GM15510 (cell line): ENCODE measurements around the gene CAPRIN2.
A peak's percentile ranks its signal among the peaks of the same experiment; 100 is the strongest.

ENCODE experiments used
- POLR2A ChIP-seq: IDR thresholded peaks from 3 replicates; pipeline ENCODE4 v1.6.1; 2011; ENCODE audit warnings: borderline replicate concordance; ENCODE audit not compliant: insufficient read length; ENCODE audit errors: extremely low read depth

Gene CAPRIN2

GRCh38 chr12:30754750-30755394 is at the start of gene CAPRIN2:
CAPRIN2 (minus strand) TSS chr12:30754951; CDS start chr12:30753520, 1,431 bp downstream.
- TF ChIP-seq POLR2A = peak; percentile 81

GRCh38 chr12:30797689-30798088 is 42.9 kb upstream of the CAPRIN2 start:
- TF ChIP-seq POLR2A = no peak

GRCh38 chr12:30796891-30797371 is 42.2 kb upstream of the CAPRIN2 start:
- no peak for TF ChIP-seq POLR2A

DNA sequence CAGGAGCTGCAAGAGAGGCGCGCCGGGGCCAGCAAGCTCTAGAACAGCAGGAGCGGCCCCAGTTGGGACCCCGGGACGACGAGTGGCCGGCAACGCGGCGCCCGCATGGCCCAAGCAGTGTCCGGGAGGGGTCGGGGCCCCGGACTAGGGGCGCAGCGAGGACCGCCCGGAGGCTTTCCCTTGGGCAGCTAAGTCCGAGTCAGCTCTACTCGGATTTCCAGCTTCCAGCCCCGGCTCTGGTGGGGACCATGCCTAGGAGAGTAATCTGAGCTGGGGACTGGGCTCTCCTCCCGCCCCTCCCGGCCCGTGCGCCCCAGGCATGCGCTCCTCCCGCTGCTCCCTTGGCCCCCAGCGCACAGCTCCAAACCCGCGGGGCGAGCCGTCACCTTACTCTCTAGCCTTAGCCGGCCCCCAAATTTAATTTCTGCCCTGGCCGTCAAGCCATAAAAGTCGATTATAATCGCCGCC is 41.6 kb upstream of the CAPRIN2 start:
- TF ChIP-seq POLR2A = no peak

DNA sequence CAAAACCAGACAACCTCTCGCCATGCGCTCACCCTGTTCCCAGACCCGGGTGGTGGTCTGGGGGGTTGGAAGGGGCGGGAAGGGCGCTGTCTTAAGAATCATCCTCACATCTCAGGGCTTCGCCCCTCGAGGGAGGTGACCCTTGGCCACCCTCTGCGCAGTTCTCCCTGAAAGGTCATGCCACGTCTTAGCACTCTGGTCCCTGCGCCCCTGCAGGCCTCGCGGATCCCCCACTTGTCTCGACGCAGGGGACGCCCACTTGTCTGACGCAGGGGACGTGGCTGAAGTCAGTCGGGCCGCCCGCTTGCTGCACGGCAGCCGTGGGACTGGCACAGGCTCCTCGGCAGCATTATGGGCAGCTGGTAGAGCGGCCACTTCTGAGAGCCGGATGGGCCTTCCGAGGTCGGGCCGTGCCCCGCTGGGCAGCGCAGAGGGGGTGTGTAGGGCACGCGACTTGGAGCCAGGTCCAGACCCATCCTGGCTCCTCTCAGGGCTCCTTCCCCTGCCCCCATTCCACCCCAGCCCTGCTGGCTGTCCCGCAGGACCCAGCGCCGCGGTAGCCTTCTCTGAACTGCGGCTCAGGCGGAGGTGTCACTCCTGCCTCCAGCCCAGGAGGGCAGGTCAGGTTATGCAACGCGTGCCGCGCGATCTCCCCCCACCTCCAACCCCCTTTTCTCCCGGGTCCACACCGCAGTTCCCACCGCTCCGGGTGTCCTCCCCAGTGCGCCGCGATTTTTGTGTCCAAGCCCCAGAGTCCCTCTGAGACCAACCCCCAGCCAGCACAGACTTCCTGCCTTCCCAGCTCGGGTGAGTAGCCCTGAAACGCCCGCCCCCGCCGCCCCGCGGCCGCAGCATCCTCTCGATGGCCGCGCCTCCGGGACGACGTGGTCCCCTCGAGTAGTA is 40.9 kb upstream of the CAPRIN2 start:
- TF ChIP-seq POLR2A = no peak

- TF ChIP-seq POLR2A = no peak
Observed at GRCh38 chr12:30794591-30795409, 40.0 kb upstream of the CAPRIN2 start.

- TF ChIP-seq POLR2A = no peak
Observed at GRCh38 chr12:30794020-30794419, 39.3 kb upstream of the CAPRIN2 start.

- TF ChIP-seq POLR2A = no peak
Observed at GRCh38 chr12:30792648-30793499, 38.1 kb upstream of the CAPRIN2 start.

DNA sequence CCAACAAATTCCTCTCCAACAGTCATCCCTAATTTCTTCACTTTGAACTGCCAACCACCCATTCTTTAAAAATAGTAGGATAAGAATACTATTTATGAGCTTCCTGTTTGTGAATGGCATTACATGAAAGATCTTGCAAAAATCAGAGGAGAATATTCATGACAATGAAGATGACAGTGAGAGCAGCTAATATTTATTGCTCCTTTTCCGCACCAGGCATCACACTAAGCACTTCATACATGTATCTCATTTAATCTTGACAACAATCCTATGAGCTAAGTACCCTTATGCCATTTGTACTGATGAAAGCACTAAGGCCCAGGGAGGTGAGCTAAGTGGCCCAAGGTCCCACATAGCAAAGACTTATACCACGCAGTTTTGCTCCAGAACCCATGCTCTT is 37.3 kb upstream of the CAPRIN2 start:
- no peak for TF ChIP-seq POLR2A

DNA sequence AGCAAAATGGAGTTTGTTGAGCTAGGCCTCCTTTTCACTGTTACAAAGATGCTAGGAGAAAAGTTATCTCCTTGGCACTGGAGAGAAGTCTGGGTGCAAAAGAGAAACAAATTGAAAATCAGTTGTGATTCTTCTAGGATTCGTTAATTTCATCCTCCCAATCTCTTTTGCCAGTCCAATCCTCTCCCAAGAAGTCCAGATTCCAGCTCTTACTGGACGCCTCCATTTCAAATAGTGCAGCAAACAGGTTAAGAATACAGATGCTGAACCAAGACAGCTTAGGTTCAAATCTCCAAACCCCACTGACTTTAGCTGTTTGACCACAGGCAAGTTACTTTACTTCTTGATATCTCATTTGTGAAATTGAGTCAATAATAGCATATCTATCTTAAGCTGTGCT is 34.0 kb upstream of the CAPRIN2 start:
- TF ChIP-seq POLR2A = no peak

DNA sequence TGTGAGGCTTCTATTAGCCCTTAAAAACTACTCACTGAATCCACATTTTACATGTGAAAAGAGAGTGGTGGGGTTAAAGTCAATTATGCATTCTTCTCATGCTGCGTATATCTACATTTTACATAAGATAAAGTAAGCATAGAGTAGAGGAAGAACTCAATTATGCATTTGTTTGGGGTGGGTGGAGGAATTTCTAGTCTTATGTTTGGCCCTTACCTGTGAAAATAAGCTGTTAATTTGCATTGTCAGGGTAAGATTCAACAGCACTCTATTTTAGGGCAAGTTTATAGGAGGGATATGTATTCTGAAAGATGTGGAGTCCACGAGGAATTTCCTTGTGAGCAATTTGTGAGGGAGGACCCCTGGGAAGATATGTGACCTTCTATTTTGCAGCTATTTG is 30.9 kb upstream of the CAPRIN2 start:
- TF ChIP-seq POLR2A = no peak

DNA sequence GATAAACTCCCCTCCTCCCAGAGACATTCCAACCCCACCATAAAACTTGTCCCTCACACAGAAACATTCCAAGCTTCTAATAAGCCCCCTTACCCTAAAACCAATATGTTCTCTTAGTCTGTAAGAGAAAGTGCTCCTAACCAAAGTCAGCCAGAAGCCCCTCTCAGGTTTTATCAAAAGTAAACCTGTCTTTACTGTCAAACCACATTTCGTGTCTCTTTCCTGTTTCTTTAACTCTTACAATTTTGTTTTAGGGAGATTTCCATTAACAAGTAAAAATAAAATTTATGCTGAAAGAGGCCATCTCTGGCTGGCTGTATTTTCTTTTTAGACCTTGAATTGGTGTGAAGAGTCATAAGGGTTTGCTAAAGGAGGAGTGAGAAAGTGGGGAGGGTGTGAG is 29.8 kb upstream of the CAPRIN2 start:
- TF ChIP-seq POLR2A = no peak

GRCh38 chr12:30783946-30784345 is 29.2 kb upstream of the CAPRIN2 start:
- TF ChIP-seq POLR2A = no peak
